Liver (tissue), 9 donors: ENCODE data around the gene DYRK1A. TPM values are rescaled to one million over a fixed set of nuclear protein-coding genes. Genes with fewer than 3 reads are reported as not detected.

Source experiments
- DNase-seq: peaks from one replicate; pipeline ENCODE4 v3.0.0-alpha.2; 2017; ENCODE audit warnings: low spot score
- H3K27ac ChIP-seq, 2 donors: one replicate each; pipeline ENCODE4 v1.7.0; 2013; ENCODE audit warnings: inconsistent platforms in 2 of 2, low read length in 2 of 2, control low read depth in 1 of 2, low read depth in 1 of 2, mild to moderate bottlenecking in 1 of 2
- H3K27me3 ChIP-seq, 4 donors: one replicate each; pipeline versions ENCODE4 v1.6.1 to v1.7.0; 2013; ENCODE audit warnings: low read length in 3 of 4, inconsistent platforms in 1 of 4, mild to moderate bottlenecking in 1 of 4, moderate library complexity in 1 of 4; ENCODE audit not compliant: control insufficient read depth in 4 of 4, insufficient read depth in 4 of 4
- H3K36me3 ChIP-seq, 4 donors: one replicate each; pipeline versions ENCODE4 v1.6.1 to v1.7.0; 2013; ENCODE audit warnings: low read length in 3 of 4, mild to moderate bottlenecking in 3 of 4, low read depth in 1 of 4, moderate library complexity in 1 of 4; ENCODE audit not compliant: control insufficient read depth in 4 of 4, insufficient read depth in 3 of 4
- H3K4me1 ChIP-seq, 4 donors: one replicate each; pipeline versions ENCODE4 v1.6.1 to v1.7.0; 2013; ENCODE audit warnings: low read length in 3 of 4, mild to moderate bottlenecking in 3 of 4, moderate library complexity in 1 of 4; ENCODE audit not compliant: control insufficient read depth in 4 of 4, insufficient read depth in 4 of 4
- H3K4me3 ChIP-seq, 3 donors: one replicate each; pipeline versions ENCODE4 v1.6.1 to v1.7.0; 2013; ENCODE audit warnings: low read length in 3 of 3, control low read depth in 1 of 3, low read depth in 1 of 3, mild to moderate bottlenecking in 1 of 3
- H3K9ac ChIP-seq, 2 donors: one replicate each; pipeline ENCODE4 v1.7.0; 2013; ENCODE audit warnings: low read length in 2 of 2, mild to moderate bottlenecking in 2 of 2, moderate library complexity in 2 of 2, control low read depth in 1 of 2, low read depth in 1 of 2
- H3K9me3 ChIP-seq, 4 donors: one replicate each; pipeline versions ENCODE4 v1.6.1 to v1.7.0; 2013; ENCODE audit warnings: low read length in 3 of 4; ENCODE audit not compliant: control insufficient read depth in 4 of 4
- ATF3 ChIP-seq: IDR thresholded peaks from 2 replicates; pipeline ENCODE4 v1.6.1; 2016; ENCODE audit warnings: antibody characterized with exemption
- EGR1 ChIP-seq, 2 donors: IDR thresholded peaks; 2 replicates each; pipeline ENCODE4 v1.6.1; 2016 to 2018; ENCODE audit warnings: antibody characterized with exemption in 2 of 2, low read depth in 2 of 2
- FOXA1 ChIP-seq: IDR thresholded peaks from 2 replicates; pipeline ENCODE4 v1.6.1; 2016; ENCODE audit warnings: antibody characterized with exemption
- FOXA2 ChIP-seq: IDR thresholded peaks from 2 replicates; pipeline ENCODE4 v1.6.1; 2016; ENCODE audit warnings: antibody characterized with exemption
- GABPA ChIP-seq, 2 donors: IDR thresholded peaks in 1 of 2; conservative IDR thresholded peaks in 1 of 2; 2 replicates each; pipeline ENCODE4 v1.6.1; 2016; ENCODE audit warnings: antibody characterized with exemption in 2 of 2, mild to moderate bottlenecking in 1 of 2, moderate library complexity in 1 of 2
- HNF4G ChIP-seq: IDR thresholded peaks from 2 replicates; pipeline ENCODE4 v1.6.1; 2016; ENCODE audit warnings: antibody characterized with exemption
- JUND ChIP-seq, 2 donors: IDR thresholded peaks; 2 replicates each; pipeline ENCODE4 v1.6.1; 2016; ENCODE audit warnings: antibody characterized with exemption in 2 of 2
- NR2F2 ChIP-seq: IDR thresholded peaks from 2 replicates; pipeline ENCODE4 v1.6.1; 2016; ENCODE audit warnings: antibody characterized with exemption
- RAD21 ChIP-seq, 2 donors: IDR thresholded peaks; 2 replicates each; pipeline ENCODE4 v1.6.1; 2016; ENCODE audit warnings: antibody characterized with exemption in 2 of 2, mild to moderate bottlenecking in 2 of 2
- RXRA ChIP-seq, 2 donors: IDR thresholded peaks; 2 replicates each; pipeline ENCODE4 v1.6.1; 2017 to 2018; ENCODE audit warnings: antibody characterized with exemption in 2 of 2, mild to moderate bottlenecking in 1 of 2
- SP1 ChIP-seq: IDR thresholded peaks from 2 replicates; pipeline ENCODE4 v1.6.1; 2018; ENCODE audit warnings: antibody characterized with exemption, mild to moderate bottlenecking
- TAF1 ChIP-seq: conservative IDR thresholded peaks from 2 replicates; pipeline ENCODE4 v1.6.1; 2016; ENCODE audit warnings: antibody characterized with exemption, mild to moderate bottlenecking
- YY1 ChIP-seq: IDR thresholded peaks from 2 replicates; pipeline ENCODE4 v1.6.1; 2016; ENCODE audit warnings: antibody characterized with exemption, mild to moderate bottlenecking
- WGBS: extraction: QIAGEN DNeasy Blood & Tissue Kit; methylation state at CpG from one replicate; pipeline ENCODE4 v1.1.7; 2013; 5-methylcytosine and 5-hydroxymethylcytosine counted together
- polyA plus RNA-seq, 2 donors: library from polyadenylated mRNA; stranded (reverse) in 1 of 2; unstranded in 1 of 2; fragments of 200-250 nt in 1 of 2; fragments of >200 nt in 1 of 2; fragmentation: Nextera tagmentation in 1 of 2; extraction: Ambion mirVana in 1 of 2; gene quantifications; one replicate each; pipeline versions ENCODE4 v1.2.1 to v1.2.3, GENCODE V29; 2013 to 2015
- total RNA-seq, 2 donors: library from RNA; depleted of rRNA; stranded (reverse); fragments of >200 nt; gene quantifications; one replicate each; pipeline ENCODE4 v1.2.3, GENCODE V29; 2014
- TF ChIP-seq, protein P1 (sequence below): IDR thresholded peaks from 2 replicates; pipeline ENCODE4 v1.6.1; 2016; ENCODE audit warnings: antibody characterized with exemption, mild to moderate bottlenecking
- TF ChIP-seq, protein P2 (sequence below): IDR thresholded peaks from 2 replicates; pipeline ENCODE4 v1.6.1; 2016; ENCODE audit warnings: antibody characterized with exemption
- TF ChIP-seq, protein P3 (sequence below): IDR thresholded peaks from 2 replicates; pipeline ENCODE4 v1.6.1; 2016; ENCODE audit warnings: antibody characterized with exemption
- donor health status: healthy.
- donor health status: healthy.
- donor health status: healthy.
- donor health status: healthy.
- donor health status: healthy.

Gene DYRK1A
- total and polyA plus RNA-seq, 4 donors, result 5.1 to 58.3 (median 22.9) TPM

DNA sequence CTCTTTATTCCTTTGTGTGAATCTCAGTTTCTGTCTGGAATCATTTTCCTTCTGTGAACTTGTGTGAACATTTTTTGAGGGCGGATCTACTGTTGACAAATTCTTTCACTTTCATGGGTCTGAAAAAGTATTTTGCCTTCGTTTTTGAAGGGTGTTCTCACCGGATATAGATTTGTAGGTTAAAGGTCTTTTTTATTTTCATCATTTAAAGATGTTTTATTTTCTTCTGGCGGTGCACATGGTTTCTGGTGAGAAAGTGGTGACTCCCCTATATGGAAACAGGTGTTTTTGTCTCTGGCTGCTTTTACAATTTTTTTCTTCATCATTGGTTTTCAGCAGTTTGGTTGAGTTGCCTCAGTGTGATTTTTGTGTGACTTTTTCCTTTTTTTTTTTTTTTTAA lies 94.9 kb downstream of the DYRK1A start:
- H3K4me1 ChIP-seq, result peaks cover 14 to 32% (median 28%) of the 10 kb centered on the region in 4 donors
- H3K36me3 ChIP-seq, result no peaks in the 10 kb centered on the region
- WGBS, result 31% methylated on average over 4 of the region's 4 CpGs
- H3K27me3 ChIP-seq, result no peaks in the 10 kb centered on the region
- H3K4me3 ChIP-seq, result no peak overlapping the region
- no peak for DNase-seq
- no peaks in the 10 kb centered on the region for H3K9me3 ChIP-seq
- H3K9ac ChIP-seq, result no peak overlapping the region
- TF ChIP-seq, protein P1, sequence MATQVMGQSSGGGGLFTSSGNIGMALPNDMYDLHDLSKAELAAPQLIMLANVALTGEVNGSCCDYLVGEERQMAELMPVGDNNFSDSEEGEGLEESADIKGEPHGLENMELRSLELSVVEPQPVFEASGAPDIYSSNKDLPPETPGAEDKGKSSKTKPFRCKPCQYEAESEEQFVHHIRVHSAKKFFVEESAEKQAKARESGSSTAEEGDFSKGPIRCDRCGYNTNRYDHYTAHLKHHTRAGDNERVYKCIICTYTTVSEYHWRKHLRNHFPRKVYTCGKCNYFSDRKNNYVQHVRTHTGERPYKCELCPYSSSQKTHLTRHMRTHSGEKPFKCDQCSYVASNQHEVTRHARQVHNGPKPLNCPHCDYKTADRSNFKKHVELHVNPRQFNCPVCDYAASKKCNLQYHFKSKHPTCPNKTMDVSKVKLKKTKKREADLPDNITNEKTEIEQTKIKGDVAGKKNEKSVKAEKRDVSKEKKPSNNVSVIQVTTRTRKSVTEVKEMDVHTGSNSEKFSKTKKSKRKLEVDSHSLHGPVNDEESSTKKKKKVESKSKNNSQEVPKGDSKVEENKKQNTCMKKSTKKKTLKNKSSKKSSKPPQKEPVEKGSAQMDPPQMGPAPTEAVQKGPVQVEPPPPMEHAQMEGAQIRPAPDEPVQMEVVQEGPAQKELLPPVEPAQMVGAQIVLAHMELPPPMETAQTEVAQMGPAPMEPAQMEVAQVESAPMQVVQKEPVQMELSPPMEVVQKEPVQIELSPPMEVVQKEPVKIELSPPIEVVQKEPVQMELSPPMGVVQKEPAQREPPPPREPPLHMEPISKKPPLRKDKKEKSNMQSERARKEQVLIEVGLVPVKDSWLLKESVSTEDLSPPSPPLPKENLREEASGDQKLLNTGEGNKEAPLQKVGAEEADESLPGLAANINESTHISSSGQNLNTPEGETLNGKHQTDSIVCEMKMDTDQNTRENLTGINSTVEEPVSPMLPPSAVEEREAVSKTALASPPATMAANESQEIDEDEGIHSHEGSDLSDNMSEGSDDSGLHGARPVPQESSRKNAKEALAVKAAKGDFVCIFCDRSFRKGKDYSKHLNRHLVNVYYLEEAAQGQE, result no peak
- no peak overlapping the region for H3K27ac ChIP-seq

DNA sequence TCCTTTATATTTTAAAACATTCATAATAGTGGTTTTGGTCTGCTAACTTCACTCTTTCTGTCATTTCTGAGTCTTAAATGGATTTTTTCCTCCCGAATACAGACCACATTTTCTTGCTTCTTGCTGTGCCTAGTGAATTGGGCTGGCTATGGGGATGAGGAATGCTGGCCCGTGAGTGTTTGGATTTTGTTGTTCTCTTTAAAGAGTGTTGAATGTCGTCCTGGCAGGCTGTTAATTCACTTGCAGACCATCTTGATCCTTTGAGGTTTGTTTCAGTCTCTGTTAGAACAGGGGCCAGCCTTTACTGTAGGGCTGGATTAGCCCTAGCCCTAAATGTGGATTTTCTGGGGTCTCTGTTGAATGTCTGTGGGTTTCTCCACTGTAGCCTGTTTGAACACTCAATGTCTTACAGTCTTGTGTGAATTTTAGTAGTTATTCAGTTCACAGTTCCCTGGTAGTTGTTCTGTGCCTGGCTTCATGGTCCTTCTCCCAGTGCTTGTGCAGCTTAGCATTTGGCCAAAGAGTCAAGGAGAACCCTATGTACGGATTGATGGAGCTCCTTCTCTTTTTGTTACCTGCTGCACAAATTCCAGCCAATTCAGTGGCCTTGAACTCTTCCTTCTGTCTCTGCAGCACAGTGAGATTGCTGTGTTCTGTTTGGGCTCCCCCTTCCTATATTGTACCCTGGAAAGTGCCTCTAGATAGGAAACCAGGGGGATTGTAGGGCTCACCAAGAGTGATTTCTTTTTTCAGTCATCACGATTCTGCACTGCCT lies 95.7 kb downstream of the DYRK1A start:
- no peak for DNase-seq
- Histone ChIP-seq H3K9me3 (no peaks in the 10 kb centered on the region), H3K4me3 (no peak overlapping the region), H3K4me1 (peaks cover 12 to 30% (median 27%) of the 10 kb centered on the region in 4 donors), H3K9ac (no peak overlapping the region), H3K36me3 (no peaks in the 10 kb centered on the region), H3K27ac (peak overlapping the region in 1 of 2 donors; percentile 56), H3K27me3 (no peaks in the 10 kb centered on the region)
- 72% methylated on average over 5 of the region's 5 CpGs for WGBS
- no peak for TF ChIP-seq FOXA1
- TF ChIP-seq, protein P2, sequence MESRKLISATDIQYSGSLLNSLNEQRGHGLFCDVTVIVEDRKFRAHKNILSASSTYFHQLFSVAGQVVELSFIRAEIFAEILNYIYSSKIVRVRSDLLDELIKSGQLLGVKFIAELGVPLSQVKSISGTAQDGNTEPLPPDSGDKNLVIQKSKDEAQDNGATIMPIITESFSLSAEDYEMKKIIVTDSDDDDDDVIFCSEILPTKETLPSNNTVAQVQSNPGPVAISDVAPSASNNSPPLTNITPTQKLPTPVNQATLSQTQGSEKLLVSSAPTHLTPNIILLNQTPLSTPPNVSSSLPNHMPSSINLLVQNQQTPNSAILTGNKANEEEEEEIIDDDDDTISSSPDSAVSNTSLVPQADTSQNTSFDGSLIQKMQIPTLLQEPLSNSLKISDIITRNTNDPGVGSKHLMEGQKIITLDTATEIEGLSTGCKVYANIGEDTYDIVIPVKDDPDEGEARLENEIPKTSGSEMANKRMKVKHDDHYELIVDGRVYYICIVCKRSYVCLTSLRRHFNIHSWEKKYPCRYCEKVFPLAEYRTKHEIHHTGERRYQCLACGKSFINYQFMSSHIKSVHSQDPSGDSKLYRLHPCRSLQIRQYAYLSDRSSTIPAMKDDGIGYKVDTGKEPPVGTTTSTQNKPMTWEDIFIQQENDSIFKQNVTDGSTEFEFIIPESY, result no peak
- TF ChIP-seq FOXA2, result no peak
- no peak for TF ChIP-seq EGR1 (IDR thresholded peaks at IDR 0.05; ENCODE audit: low read depth in 2 of 2)

- H3K9ac ChIP-seq, result no peak overlapping the region
- H3K27ac ChIP-seq, result peak overlapping the region in 1 of 2 donors; percentile 21
- peaks cover 0 to 2% (median 0%) of the 10 kb centered on the region in 4 donors for H3K36me3 ChIP-seq
- peaks cover 12 to 27% (median 25%) of the 10 kb centered on the region in 4 donors for H3K4me1 ChIP-seq
- DNase-seq, result no peak
- H3K27me3 ChIP-seq, result no peaks in the 10 kb centered on the region
- WGBS, result 24% methylated on average over 6 of the region's 6 CpGs
- peak overlapping the region in 1 of 3 donors; percentile 35 for H3K4me3 ChIP-seq
- no peaks in the 10 kb centered on the region for H3K9me3 ChIP-seq
- TF ChIP-seq FOXA1 (no peak), SP1 (no peak), TAF1 (no peak), NR2F2 (no peak), YY1 (no peak), HNF4G (peak; percentile 15), JUND (IDR thresholded peaks at IDR 0.05) (peak in 1 of 2 donors; percentile 24), GABPA (IDR thresholded peaks at IDR 0.05 in 1 of 2, conservative IDR thresholded peaks at IDR 0.05 in 1 of 2) (no peak), RXRA (IDR thresholded peaks at IDR 0.05) (peak in 1 of 2 donors; percentile 18), RAD21 (IDR thresholded peaks at IDR 0.05) (peak; percentile 67 to 77), EGR1 (IDR thresholded peaks at IDR 0.05; ENCODE audit: low read depth in 2 of 2) (no peak), FOXA2 (no peak), ATF3 (no peak)
- TF ChIP-seq, protein P3, sequence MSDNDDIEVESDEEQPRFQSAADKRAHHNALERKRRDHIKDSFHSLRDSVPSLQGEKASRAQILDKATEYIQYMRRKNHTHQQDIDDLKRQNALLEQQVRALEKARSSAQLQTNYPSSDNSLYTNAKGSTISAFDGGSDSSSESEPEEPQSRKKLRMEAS, result peak; percentile 3
- TF ChIP-seq, protein P1, result no peak
Observed at GRCh38 chr21:37463083-37463801, 96.7 kb downstream of the DYRK1A start.
